Endothelial cell of umbilical vein (primary cell): ENCODE results near the gene LSMEM2.

Source experiments
- CTCF ChIP-seq, 2 donors: IDR thresholded peaks; 1 replicate in 1 of 2; 2 replicates in 1 of 2; pipeline ENCODE4 v1.5.1; 2011; ENCODE audit warnings: low read length in 2 of 2, mild to moderate bottlenecking in 2 of 2, moderate library complexity in 2 of 2, control low read depth in 1 of 2, inconsistent platforms in 1 of 2, low read depth in 1 of 2; ENCODE audit not compliant: insufficient read depth in 1 of 2; ENCODE audit errors: extremely low read depth in 1 of 2
- EZH2 ChIP-seq: IDR thresholded peaks from 2 replicates; pipeline ENCODE4 v1.6.1; 2012; ENCODE audit warnings: borderline replicate concordance, low read depth, mild to moderate bottlenecking, moderate library complexity, low read length, inconsistent platforms; ENCODE audit not compliant: severe bottlenecking
- GATA2 ChIP-seq: IDR thresholded peaks from 2 replicates; pipeline ENCODE4 v1.7.0; 2011; ENCODE audit warnings: low read depth, mild to moderate bottlenecking, moderate library complexity, mixed read lengths, low read length; ENCODE audit not compliant: insufficient read length, insufficient read depth
- POLR2A ChIP-seq: IDR thresholded peaks from 2 replicates; pipeline ENCODE4 v1.6.1; 2012; ENCODE audit warnings: low read depth, mild to moderate bottlenecking, control low read depth, low read length

DNA sequence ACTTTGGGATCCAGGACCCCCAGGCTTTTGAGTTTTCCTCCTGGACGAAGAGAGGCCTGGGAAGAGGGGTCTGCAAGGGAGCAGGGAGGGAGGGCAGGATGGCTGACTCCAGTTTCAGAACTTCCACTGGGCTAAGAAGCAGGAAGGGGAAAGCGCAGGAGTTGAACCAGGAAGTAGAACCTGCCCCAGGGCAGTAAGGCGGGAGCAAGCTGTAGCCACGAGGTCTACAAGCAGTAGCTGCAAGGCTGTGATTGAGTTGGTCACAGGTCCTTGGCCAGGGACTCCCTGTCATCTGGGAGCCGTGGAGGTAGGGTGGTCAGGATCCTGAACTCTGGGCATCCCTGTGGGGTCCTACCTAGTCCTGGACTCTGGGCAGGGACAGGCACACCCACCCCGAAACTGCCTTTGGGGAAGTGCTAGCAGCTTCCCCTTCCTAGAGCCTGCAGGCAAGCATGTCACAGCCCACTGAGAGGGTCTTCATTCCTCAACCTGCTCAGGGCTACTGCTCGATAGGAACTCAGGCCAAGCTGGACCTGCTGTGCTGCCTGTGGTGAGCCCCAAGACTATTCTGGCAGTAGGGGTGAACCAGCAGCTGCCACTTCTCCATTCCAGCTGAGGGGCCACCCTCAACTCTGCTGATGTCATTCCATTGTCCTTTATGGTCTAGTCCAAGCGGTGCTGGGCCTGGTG lies 48.6 kb upstream of the LSMEM2 start:
- TF ChIP-seq CTCF (IDR thresholded peaks at IDR 0.05; ENCODE audit: extremely low read depth in 1 of 2, insufficient read depth in 1 of 2, low read depth in 1 of 2, low read length in 2 of 2) (no peak), POLR2A (no peak), GATA2 (no peak), EZH2 (no peak)
